Cardiac septum (tissue), 1 donor: Measurements from ENCODE around the gene SOX1. TPM values are rescaled to one million over a fixed set of nuclear protein-coding genes. Genes with fewer than 3 reads are reported as not detected.

Experiments
- DNase-seq: peaks from one replicate; pipeline ENCODE4 v3.0.0-alpha.2; 2020; ENCODE audit warnings: low spot score
- intact Hi-C: fragments of 100-400 bp; cut with DNase I; formaldehyde crosslinking; loops from one replicate; pipeline ENCODE4 v1.14.0; 2022
- total RNA-seq: library from RNA; stranded (reverse); fragmentation: NEBNext Ultra II Directional; extraction: Animal tissue kit (Norgen Biotek cat#: 25700); gene quantifications from one replicate; pipeline ENCODE4 v1.2.1, GENCODE V29; 2021
- donor health status: DM: no; HTN: no; CAD: no.

Gene SOX1
- total RNA-seq, 1 donor from 2014 or later, result not detected

DNA sequence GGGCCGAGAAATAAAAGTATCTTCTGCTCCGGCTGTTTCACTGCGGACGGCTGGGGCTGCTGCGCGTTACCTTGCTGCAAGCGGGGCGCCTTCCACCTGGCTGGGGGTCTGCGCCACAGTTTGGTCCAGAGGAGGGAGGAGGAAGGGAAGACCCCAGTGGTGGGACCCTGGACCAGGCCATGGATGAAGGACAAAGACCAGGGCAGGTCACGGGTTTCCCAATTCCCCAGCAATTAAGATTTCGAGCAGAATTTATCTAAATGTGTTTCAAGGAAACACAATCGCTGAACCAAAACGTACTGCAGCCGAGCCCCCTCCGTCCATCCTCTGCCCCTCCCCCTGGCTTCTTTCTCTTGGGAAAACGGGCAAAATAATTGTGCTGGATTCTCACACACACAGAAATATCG is 2.9 kb downstream of the SOX1 start:
- intact Hi-C loops, result no loop called here
- no peak for DNase-seq

GRCh38 chr13:112071102-112071722 is 4.3 kb downstream of the SOX1 start:
- intact Hi-C loops, result no loop called here
- no peak for DNase-seq

DNA sequence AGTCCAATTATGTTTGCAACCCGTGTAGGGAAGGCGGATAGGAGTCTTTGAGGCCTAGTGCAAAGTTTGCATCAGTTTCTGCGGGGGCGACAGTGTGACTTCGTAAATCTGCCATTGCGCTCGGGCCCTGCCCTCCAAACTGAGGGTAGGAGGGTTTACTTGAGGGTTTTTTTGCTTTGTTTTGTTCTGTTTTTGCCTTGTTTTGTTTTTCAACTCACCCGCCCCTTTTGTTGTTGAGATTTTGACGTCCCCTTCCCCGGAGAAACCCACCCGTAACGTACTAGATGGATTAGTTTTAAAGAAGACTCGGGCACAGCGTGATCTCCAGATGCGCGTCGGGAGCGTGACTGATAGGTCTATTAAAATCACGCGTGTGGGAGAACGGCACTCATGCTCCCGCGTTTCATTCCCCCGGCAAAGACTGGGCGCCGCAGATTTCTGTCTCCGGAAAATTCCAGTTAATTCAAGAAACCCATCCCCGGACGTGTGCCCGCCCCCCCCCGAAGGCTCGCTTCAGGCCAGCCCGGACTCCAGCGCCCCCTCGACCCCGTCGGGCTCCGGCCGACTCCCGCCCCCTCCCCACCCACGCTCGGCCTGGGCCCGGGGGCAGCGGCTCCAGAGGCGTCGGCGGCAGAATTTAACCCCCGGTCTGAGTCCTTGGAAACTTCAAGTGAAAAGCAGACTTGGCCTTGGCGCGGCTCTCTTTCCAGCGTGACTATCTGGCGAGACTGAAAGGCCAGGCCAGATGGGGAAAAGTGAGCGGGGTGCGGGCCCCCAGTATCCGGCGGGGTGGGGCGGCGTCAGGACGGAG is 5.0 kb downstream of the SOX1 start:
- intact Hi-C loops, result no loop called here
- DNase-seq, result no peak

DNA sequence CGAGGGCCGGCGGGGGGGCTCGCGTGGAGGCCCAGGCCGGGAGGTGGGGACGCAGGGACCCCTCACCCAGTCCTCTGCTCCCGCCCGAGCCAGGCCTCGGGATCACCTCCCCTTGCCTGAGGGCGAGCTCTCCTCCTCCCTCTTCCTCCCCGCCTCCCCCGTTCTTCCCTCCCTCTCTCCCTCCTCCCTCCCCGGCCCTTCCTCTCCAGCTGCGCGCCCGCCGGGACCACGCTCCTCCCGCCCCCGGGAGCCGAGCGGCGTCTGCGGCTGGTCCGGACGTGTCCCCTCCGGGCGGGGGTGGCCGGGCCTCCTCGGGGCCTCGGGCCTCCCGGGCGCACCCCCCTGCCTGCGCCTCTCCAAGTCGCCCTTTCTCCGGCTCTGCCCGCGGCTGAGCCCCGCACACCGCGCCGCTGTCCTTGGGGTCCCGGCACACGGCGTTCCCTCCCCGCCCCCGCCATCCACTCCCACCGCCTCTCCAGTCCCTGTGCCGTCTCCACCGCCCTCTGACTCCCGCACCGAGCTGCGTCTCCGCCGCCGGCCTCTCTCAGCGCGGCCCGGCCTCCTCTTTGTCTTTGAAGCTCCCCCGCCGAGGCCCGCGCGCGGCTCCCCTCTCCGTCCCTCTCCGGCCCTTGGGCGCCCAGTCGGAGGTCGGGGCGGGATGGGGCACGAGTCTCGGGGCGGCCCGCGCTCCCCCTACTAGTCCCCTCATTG is 5.7 kb downstream of the SOX1 start:
- intact Hi-C loops, result no loop called here
- DNase-seq, result no peak

DNA sequence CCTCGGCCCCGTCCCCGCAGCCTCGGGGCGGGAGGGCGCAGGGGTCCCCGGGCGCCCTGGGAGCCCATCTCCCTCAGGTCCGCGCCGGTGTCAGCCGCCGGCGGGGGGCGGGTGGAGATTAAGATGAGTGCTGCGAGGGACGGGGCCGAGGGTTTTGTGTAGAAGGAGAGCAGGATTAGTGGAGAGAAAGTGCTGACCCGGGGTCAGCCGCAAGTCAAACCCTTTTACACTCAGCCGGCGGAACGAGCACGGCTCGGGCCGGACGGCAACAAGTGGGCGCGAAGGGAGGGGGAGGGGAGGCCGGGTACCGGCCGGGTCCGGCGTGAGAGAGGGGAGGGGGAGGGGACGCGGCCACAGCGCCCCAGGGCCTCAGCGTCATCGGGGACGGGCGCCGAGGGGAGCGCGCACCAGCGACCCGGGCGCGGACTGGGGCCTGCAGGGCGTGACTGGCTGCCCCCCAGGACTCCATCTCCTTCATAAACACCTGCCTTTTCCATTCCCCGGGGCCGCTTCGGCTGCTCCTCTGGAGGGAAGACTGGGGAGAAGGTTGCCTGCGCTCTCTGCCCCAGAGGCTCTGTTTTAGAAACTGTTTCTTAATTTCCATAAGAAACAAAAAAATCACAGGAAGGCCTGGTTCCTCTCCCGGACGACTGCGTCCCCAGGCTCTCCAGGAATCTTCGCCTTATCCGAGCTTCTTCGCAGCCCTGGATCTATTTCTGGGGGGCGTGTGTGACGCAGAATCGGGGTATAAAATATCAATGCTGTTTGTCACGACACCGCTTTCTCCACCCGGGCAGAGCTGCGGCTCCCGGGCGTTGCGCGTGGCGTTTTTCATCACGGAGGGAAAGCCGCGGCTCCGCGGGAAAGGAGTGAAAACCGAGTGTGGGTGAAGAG is 6.5 kb downstream of the SOX1 start:
- no peak for DNase-seq
- intact Hi-C loops, result no loop called here

- DNase-seq, result no peak
- intact Hi-C loops, result no loop called here
Measured at GRCh38 chr13:112074139-112074865, 7.4 kb downstream of the SOX1 start.

DNA sequence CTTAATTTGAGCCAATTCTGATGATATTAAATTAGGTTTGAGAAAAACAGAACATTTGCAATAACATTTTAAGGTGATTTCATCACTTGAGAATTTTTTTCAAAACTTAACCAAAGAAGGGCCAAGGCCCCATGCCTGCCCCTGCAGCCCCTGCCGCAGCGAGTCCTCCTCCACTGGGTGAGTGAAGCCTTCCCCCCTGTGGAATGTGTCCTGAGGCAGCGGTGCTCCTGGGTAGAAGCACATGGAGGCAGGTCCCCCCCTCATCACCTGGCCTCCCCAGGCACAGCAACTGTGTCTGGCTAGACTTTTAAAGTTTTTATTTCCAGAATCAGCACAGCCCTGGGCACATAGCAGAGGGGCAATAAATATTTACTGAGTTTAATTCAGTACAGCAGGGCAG is 10.8 kb downstream of the SOX1 start:
- intact Hi-C loops, result no loop called here

GRCh38 chr13:112078216-112078615 is 11.3 kb downstream of the SOX1 start:
- no peak for DNase-seq
- intact Hi-C loops, result no loop called here

More for the DNA sequence above, 10.8 kb downstream of the SOX1 start:
- DNase-seq, result no peak

- no peak for DNase-seq
- intact Hi-C loops, result no loop called here
Measured at GRCh38 chr13:112078879-112079531, 12.1 kb downstream of the SOX1 start.

DNA sequence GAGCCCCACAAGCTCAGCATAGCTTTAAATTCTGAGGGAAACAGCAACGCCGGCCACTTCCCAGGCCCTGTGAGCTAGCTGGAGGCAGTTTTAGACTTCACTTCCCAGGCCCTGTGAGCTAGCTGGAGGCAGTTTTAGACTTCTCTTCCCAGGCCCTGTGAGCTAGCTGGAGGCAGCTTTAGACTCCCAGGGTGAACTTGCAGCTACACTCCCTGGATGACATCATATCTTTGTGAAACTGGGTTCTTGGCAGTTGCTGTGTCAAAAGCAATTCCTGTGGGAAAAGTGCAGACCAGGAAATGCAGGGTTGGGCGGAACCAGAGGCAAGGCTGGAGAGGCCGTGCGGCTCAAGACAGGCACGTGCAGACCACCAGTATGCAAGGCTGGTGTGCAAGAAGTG is 12.7 kb downstream of the SOX1 start:
- DNase-seq, result no peak
- intact Hi-C loops, result no loop called here

GRCh38 chr13:112083971-112084370 is 17.0 kb downstream of the SOX1 start:
- no peak for DNase-seq
- intact Hi-C loops, result no loop called here

GRCh38 chr13:112092453-112092852 is 25.5 kb downstream of the SOX1 start:
- intact Hi-C loops, result no loop called here
- no peak for DNase-seq

GRCh38 chr13:112095354-112095753 is 28.4 kb downstream of the SOX1 start:
- intact Hi-C loops, result no loop called here
- no peak for DNase-seq

- intact Hi-C loops, result no loop called here
- no peak for DNase-seq
Measured at GRCh38 chr13:112096959-112097358, 30.0 kb downstream of the SOX1 start.

GRCh38 chr13:112097770-112098169 is 30.8 kb downstream of the SOX1 start:
- intact Hi-C loops, result no loop called here
- DNase-seq, result no peak

- intact Hi-C loops, result no loop called here
- no peak for DNase-seq
Measured at GRCh38 chr13:112098699-112099098, 31.8 kb downstream of the SOX1 start.

GRCh38 chr13:112101360-112101930 is 34.5 kb downstream of the SOX1 start:
- DNase-seq, result no peak
- intact Hi-C loops, result no loop called here

DNA sequence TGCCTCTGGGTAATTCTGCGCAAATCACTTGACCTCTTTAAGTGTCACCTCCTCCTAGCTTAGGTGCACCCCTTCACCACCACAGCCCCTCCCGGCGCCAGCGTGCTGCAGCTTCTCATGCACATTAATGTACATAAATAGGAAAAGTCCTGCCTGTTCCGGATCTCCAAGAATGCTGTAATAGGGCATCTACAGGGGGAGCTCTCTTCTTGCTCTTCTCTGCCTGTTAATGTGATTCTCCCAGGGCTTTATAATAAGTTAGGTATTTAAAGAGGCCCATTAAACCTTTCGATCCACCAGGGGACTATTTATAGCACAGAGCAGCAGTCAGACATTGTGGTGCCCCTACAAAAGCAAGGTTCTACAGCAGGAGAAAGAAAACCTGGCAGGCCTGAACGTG is 35.3 kb downstream of the SOX1 start:
- no peak for DNase-seq
- intact Hi-C loops, result no loop called here
